ENCODE data around the gene KDM1B.

Gene KDM1B

GRCh38 chr6:18270216-18270615 is 115.0 kb downstream of the KDM1B start:
- Histone ChIP-seq H3K27ac (no peak overlapping the region), H3K27me3 (ENCODE audit: insufficient read depth, low read depth) (no peaks in the 10 kb centered on the region), H3K9ac (no peak overlapping the region), H2AFZ (ENCODE audit: low read depth) (no peak overlapping the region), H3K4me3 (IDR thresholded peaks at IDR 0.05; ENCODE audit: insufficient read depth, low read depth, low read length) (no peak overlapping the region), H3K79me2 (ENCODE audit: insufficient read depth, low read depth) (no peaks in the 10 kb centered on the region), H3K4me1 (ENCODE audit: low read depth, poor library complexity, severe bottlenecking) (peaks cover 7% of the 10 kb centered on the region), H4K20me1 (ENCODE audit: insufficient read depth) (no peaks in the 10 kb centered on the region), H3K36me3 (ENCODE audit: insufficient read depth) (no peaks in the 10 kb centered on the region), H3K4me2 (no peak overlapping the region)
- TF ChIP-seq, protein P1, sequence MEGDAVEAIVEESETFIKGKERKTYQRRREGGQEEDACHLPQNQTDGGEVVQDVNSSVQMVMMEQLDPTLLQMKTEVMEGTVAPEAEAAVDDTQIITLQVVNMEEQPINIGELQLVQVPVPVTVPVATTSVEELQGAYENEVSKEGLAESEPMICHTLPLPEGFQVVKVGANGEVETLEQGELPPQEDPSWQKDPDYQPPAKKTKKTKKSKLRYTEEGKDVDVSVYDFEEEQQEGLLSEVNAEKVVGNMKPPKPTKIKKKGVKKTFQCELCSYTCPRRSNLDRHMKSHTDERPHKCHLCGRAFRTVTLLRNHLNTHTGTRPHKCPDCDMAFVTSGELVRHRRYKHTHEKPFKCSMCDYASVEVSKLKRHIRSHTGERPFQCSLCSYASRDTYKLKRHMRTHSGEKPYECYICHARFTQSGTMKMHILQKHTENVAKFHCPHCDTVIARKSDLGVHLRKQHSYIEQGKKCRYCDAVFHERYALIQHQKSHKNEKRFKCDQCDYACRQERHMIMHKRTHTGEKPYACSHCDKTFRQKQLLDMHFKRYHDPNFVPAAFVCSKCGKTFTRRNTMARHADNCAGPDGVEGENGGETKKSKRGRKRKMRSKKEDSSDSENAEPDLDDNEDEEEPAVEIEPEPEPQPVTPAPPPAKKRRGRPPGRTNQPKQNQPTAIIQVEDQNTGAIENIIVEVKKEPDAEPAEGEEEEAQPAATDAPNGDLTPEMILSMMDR (conservative IDR thresholded peaks at IDR 0.05; ENCODE audit: low read depth, low read length) = no peak

Data from KMS-11 (cell line).